AML-193 (cell line): Measurements from ENCODE around the gene ASXL1.

Source experiments
- DNase-seq, 2 experiments: peaks; one replicate each; lab custom pipeline; 2025; lab: John Stamatoyannopoulos, UW

Gene ASXL1

DNA sequence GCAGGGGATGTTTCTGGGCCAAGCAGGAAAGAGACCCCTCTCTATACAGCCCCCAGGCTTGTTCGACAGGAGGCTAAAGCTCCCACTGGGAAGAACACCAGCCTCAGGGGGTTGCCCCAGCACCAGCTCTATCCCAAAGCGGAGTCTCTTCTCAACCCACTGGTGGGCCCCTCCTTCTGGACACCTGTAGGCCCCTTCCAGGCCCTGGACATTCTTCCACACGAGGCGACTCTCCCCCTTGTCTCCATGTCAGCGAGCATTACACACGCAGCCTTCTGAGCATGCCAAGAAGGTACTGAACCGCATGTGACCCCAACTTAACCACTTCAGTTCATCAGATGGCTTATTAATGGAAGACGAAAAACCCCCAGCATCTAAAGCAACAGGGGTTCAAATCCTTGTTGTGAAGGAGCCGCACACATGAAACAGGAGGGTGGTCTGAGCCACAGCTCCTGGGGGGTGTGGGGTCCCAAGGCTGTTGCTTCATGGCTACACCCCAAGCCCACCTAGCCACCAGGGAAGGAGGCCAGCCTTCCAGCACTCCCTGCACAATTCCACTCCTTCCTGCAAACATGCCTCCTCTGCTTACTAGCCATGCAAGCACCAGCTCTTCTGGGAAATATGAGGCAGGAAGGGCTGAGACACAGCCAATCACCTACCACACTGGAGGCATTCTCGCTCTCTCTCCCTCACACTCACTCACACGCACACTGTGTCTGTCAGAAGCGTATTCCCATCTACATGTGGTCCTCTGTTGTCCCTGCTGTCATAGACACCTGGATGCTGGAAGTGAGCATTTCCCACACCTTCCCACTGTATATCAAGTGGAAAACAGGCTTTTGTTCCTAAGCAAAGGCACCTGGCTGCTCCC is 122.5 kb downstream of the ASXL1 start:
- DNase-seq = no peak

DNA sequence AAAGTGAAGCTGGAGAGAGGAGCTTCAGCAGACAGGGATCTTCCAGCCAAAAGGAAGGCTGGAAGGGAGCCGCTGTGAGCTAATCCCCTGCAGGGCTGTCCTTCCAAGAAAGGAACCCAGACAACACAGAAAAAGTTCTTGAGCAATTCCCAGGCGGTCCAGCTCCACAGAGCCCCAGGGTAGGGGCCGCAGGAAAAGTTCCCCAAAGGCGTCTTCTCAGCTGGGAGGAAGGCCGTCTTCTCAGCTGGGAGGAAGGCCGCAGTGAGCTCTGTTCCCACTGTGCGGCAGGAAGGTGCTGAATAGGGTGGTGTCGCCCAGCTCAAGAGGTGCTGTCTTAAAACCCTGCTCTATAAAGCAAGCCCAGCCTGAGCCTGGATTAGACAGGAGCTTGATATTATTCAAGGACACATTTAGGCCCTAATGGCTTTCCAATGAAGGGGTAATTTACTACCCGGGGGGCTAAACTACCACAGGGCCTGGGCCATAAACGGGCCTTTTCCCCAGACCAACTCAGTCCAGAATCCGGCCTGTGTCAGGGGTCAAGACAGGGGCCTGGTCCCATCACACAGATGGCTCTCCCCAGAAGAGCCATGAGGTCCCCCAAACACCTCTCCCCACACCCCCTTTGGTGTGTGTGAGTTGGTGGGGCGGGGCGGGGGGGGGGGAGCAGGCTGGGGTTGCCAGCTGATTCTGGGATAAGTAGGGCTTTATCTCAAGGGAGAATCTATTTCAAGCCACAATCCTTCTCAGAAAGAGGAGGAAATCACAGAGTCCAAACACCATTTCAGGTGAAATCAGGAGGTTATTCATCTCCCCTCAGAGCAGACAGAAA is 123.4 kb downstream of the ASXL1 start:
- no peak for DNase-seq

DNA sequence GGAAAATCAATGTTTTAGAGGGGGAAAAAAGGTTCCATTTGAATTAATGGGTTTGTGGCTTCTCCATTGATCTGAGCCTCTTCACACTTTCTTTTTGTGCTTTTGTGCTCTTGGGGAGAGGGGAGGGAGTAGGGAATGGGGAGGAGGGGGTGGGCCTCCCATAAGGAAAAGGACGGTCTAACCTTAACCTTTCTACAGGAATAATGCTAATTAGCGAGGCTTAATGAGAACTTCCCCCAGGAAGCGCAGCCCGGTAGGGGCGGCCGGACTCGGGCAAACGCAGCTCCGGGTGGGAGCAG is 124.0 kb downstream of the ASXL1 start:
- no peak for DNase-seq

DNA sequence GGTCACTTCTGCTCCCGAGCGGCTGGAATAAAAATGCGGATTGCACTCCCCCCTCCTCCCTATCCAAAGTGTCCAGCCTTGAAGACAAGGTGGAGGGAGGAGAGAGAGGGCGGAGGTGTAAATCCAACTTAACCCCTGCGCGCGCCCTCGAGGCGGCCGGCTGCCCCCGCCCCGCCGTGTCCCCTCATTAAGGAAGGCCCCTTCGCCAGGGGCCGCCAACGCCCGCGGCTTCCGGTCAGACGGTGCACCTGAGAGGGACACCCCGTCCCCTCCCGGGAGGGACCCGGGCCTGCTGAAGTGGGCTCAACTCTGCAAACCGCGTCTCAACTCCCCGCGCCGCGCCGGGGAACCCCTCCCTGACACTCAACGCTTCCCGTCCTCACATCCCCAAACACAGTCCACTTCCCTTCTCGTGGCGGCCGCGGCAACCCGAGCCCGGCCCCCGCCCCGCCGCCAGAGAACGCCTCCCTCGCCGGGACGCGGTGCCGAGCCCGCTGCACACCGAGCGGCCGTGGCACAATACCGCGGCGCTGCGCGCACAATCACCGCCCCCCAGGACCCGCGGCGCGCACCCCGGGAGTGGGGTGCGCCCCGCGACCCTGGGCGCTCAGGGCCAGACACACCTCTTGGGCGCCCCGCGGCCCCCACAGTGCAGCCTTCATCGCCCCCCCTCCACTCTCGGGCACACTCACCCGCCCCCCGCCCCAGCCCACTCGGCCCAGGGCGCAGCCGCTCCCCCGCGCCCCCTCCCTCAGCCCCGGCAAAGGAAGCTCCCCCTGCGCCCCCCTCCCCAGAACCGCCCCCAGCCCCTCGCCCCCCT is 124.5 kb downstream of the ASXL1 start:
- DNase-seq = peak; percentile 16 to 36

DNA sequence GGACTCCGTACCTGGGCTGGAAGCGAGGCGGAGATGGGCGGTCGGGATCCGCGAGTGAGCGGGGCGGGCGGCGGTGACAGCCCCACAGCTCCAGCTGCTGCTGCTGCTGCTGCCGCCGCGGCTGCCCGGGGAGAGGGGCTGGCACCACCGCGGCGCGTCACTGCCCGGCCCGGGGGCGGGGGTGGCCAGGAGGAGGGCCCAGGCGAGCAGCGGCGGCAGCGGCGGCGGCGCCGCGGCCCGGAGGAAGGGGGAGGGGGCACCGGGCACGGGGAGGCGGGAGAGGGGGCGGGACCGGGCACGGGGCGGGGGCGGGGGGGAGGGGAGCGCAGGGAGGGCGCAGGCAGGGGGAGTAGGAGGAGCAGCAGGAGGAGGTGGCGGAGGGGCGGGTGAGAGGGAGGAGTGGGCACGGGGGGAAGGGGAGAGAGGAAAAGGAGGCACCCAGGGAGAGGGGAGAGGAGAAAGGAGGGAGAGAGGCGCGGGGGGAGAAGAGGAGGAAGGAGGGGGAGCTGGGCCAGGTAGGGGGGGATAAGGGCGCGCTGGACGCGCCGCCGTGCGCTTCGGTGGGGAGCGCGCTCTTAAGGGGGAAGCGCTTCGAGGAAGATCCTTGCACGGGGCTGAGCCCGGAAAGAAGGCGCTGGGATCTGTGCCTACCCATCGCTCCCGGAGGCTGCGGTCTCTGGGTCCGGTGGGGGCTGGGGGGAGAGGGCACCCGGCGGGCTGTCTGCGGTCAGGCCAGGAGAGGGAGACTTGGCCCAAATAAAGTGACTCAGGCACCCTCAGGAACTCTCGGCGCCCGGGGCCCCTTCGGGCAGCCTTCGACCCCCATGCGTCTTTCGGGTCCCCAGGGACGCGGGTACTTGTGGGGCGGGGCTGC is 125.5 kb downstream of the ASXL1 start:
- peak in 1 of 2 experiments; percentile 6 for DNase-seq

DNA sequence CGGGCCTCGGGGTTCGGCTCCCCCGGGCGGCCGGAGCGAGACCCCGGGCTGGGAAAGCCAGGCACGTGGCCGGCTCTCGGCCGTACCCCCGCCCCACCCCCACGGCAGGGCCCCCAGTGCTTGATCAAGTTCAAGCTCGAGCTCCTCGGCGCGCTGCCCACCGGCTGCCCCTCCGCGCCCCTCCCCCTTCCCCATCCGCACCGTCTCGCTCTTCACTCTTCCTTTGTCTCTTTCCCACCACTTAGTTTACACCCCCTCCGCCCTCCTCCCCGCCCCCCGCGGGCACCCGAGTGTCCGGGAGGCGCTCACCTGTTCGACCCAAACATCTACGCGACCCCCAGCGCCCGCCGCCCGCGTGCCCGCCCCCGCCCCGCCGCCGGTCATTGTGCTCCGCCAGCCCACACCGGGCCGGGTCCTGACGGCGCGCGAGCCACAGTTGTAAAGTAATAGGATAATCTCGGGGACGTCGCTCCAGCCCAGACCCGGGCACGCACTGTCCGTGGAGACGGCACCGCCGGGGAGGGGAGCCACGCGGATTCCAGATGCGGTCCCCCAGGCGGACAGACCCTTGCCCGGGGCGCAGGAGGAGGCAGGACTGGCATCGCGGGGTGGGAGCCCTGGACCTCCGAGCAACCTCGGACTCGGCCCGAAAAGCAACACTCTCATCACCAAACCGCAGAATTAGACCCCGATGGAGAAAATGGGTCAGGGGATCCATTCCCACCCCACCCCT is 126.3 kb downstream of the ASXL1 start:
- DNase-seq = no peak

DNA sequence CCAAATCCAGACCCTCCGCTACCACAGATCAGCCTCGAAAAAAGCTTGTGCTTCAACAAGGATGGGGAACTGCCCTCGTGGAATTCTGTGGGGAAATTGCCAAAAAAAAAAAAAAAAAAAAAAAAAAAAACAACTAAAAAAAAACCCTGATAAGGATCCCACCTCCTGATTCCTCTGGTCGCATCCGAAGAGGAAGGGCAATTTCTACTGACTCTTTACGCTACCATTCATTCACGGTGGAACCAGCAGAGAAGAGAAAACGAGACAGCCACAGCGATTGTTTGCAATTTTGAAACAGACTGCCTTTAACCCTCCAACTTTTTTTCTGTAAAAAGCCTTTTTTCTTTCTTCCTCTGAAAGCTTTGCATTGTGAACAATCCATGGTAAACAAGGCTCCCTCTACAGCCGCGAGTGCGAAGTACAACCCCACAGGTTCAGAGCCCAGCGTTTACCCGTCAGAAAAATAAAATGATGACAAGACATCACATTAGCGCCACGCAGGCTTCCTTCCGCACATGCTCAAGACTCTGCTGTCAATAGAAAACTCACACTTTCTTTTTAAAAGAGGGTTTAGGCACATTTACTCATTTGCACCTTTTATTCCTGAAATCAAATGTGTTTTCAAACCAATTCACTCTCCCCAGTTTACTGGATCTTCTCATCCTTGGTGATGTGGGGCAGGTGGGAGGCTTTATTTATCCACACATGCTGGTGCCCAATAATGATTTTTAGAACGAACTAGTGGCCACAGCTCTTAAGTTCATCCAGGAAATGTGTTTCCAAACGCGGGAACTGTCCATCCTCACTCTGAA is 127.0 kb downstream of the ASXL1 start:
- DNase-seq = peak; percentile 77 to 86

DNA sequence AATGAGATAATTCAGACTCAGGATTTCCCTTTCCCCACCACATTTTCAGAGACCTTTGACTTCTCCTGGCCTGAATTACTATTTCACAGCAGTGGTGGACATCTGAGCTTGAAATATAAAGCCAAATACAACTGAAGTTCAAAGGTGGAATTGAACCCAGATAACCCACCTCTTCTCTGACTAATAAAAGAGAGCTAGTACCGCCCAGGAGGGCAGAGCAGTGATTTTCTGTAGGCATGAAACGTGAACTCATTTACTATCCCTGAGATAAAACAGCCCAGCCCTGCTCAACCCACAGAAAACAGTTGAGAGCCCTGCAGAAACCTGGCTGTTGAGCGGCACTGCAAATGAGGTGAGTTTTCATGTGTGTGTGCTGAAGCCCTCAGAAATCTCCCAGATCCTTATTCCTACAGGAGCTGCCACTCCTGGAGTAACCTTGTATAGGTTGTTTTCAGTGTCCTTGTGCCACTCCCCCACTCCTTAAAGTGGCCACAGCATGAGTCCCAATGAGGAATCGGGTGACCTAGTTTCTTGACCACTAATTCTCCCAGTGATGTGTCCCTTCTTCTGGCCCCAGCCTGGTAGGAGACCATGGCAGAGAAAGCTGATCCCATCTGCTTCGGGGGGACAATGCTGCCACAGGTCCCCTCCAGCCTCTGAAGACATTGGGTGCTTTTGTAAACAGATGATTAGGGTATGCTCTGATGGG is 127.8 kb downstream of the ASXL1 start:
- DNase-seq = no peak

DNA sequence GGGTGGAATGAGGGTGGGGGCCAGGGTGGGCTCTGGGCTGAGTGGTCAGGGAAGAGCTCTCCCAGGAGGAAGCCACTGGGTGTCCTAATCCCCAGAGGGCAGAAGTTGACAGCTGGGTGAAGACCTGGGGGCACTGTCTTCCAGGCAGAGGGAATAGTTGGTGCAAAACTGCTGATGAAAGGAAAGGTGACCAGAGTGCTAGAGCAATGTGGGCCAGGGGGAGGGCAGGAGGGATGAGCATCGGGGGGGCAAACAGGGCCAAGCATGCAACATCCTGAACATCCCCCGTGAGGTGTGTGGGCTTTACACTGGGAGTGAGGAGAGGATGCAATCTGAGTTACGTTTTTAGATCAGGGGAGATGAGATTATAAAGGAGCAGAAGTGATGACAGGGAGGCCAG is 129.2 kb downstream of the ASXL1 start:
- no peak for DNase-seq

DNA sequence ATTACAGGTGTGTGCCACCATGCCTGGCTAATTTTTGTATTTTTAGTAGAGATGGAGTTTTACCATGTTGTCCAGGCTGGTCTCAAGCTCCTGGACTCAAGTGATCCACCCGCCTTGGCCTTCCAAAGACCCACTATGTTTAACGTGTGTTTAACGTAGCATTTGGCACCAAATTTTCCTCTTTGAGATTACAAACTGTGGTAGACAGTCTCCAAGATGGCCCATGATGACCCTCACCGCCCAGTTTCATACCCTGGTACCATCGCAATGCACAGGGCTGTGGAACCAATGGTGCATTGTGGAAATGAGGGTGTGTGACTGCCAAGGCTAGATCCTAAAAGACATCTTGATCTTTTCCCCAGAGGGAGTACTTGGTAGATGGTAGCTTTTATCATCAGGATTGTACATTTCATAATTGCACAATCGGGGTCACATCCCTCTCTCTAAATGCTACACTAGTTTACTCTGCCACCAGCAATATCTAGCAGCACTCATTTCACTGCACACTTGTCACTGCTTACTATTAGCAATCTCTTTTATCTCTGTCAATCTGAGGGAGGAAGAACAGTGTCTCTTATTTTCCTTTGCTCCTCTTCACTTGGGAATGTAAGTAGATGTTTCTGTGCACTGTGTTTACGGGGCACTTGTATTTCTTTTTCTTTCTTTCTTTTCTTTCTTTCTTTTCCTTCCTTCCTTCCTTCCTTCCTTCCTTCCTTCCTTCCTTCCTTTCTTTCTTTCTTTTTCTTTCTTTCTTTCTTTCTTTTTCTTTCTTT is 130.1 kb downstream of the ASXL1 start:
- no peak for DNase-seq
